NCI-H526 (cell line): Measurements from ENCODE around the gene KRT82.
"Not testable (repeated sequence)": the region's sequence is repeated elsewhere in the genome, so short reads cannot be mapped to it uniquely, and the experiment has no call there.

Experiments
- DNase-seq, 2 experiments: peaks; one replicate each; lab custom pipeline; 2025; lab: John Stamatoyannopoulos, UW

The KRT82 gene

GRCh38 chr12:52410589-52411248, 4.6 kb upstream of the KRT82 start:
- not testable (repeated sequence) for DNase-seq

- no peak for DNase-seq
Measured at GRCh38 chr12:52407918-52408317, 1.8 kb upstream of the KRT82 start.

DNA sequence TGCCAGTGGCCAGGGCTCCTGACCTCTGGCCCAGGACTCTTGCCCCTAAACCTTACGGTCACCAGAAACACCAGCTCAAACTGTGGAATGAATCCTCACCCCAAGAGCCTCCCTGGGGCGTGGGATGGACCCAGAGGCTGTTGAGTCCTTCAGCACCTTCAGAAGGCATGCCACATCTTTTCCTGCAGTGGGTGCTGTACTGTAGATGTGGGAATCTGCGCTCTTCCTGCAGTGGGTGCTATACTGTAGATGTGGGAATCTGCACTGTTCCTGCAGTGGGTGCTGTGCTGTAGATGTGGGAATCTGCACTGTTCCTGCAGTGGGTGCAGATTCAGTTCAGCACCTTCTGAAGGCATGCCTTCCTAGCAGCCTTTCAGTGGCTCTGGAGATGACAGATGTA, 1.2 kb downstream of the KRT82 start:
- no peak for DNase-seq

GRCh38 chr12:52403561-52403960, 2.6 kb downstream of the KRT82 start:
- no peak for DNase-seq

DNA sequence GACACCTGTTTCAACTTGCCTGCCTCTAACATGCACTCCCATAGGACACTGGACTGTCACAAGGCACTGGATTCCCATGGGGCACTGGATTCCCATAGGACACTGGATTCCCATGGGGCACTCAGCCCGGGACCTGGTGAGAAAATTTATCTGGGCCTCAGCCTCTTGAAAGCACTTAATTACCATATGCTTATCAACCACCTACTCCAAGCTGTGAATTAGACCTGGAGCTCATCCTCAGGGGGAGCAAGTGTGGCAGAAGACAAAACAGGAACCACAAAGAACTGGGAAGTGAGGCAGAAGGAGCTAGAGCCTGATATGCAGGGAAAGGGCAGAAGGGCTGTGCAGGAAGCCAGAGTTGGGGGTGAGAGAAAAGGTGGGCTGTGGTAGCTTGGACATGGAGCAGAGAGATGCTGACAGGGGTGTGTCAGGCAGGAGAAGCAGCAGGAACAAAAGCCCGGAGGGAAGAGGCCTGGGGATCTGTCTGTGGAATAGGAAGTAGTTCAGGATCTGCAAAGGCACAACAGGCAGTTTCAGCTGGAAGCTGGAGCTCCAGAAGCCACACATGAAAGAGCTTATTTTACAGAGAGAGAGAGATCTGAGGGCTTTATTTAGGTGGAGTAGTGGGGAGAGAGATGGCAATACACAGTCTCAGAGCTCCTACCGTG, 3.1 kb downstream of the KRT82 start:
- DNase-seq, result peak in 1 of 2 experiments; percentile 12

GRCh38 chr12:52402377-52402776, 3.8 kb downstream of the KRT82 start:
- no peak for DNase-seq

GRCh38 chr12:52401926-52402325, 4.2 kb downstream of the KRT82 start:
- no peak for DNase-seq

- no peak for DNase-seq
Measured at GRCh38 chr12:52401526-52401925, 4.6 kb downstream of the KRT82 start.

GRCh38 chr12:52400906-52401305, 5.2 kb downstream of the KRT82 start:
- no peak for DNase-seq

DNA sequence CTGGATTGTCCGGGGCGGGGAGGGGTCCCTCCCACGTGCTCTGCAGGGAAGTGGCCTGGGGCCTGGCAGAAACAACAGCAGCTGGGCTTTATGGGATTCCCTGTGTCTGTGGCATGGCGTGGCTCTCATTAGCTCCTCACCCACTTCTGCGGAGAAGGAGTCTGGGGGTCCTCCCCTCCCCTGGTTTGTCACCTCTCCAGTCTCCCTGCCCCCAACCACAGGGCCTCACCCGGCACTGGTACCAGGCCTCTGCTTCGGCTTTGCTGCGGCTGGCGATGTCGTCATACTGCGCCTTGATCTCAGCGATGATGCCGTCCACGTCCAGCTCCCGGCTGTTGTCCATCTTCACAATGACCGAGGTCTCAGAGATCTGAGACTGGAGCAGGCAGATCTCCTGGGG, 6.4 kb downstream of the KRT82 start:
- DNase-seq, result no peak

- no peak for DNase-seq
Measured at GRCh38 chr12:52398176-52398575, 8.0 kb downstream of the KRT82 start.

DNA sequence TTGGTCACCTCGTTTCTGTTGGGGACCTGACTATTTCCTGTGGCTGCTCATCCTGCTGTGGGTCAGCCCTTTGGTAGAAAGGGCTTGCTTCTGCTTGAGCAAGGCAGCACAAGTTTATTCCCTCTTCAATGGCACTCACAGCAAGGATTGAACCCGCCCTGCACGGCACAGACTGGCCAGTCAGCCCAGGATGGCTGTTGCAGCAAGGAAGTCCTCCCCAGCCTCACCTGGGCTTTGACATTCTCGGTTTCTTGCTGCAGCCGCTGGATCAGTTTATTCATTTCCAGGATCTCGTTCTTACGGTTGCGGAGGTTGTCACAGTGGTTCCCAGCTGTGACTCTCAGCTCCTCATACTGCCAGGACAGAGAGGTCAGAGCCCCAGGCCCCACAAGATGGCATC, 9.5 kb downstream of the KRT82 start:
- no peak for DNase-seq

DNA sequence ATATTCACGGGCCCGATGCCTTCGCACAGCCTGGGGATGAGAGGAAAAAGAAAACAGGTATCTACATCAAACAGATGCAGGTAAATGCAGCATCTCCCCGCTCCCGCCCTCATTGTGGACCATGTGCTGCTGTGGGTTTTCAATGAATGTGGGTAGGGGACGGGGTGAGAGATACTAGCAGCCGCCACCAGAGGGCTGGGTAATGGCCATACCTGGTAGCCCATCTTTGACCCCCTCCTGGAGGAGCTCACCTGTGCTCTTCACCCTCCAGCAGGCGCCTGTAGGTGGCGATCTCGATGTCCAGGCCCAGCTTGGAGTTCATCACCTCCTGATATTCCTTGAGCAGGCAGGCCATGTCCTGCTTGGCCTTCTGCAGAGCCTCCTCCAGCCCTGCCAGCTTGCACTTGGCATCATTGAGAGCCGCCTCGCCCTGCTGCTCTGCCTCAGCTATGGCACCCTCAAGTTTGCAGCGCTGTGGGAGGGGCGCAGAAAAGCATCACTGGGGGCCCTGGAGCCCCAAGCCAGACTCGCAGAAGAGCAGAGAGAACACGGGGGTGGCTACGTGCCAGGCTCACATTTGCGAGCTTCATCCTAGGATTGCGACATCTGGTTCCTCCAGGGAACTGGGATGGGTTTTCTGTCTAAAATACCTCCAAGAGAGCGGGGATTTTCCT, 10.2 kb downstream of the KRT82 start:
- peak; percentile 28 to 83 for DNase-seq

DNA sequence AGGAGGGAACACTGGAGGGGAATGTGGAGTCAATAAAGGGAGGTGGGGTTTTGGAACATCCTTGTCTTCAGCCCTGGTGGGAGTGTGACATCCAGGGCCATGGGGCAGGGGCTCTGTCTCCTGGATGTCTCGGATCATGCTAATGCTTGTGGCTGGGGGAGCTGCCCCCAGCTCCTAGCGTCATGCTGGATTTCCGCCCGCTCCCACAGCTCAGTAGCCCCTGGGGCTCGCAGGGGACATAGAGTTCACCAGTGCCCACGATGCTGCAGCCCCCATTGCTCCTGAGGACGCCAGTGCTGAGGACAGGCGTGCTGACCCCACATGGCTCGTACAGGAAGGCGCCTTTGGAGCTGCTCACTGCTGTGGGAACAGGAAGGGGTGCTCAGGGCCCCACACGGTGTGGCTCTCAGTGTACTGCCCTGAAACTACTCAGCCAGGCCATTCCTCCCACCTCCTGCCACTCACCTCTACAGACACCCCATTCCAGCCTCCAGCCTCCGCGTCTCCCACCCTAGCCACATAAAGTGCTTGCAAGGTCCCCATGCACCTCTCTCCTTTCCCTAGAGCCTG, 11.2 kb downstream of the KRT82 start:
- no peak for DNase-seq

- DNase-seq, result no peak
Measured at GRCh38 chr12:52392465-52393007, 13.6 kb downstream of the KRT82 start.

DNA sequence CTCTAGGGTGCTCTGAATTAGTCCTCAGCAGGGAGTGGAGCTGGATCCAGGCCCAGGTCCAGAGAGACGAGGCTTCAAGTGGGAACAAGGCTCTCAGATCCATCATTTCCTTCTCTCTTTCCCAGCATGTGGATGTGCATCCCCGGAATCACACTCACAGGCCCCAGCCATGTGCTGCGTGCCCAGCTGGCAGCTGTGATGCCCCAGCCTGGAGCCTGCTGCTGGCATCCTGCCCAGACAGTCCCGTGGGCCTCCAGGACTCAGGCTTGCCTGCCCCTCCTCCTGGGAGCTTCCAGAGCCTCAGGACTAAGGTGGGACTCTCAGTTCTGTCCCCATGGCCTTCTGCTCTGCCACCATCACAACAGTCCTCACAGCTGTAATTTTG, 14.5 kb downstream of the KRT82 start:
- peak in 1 of 2 experiments; percentile 26 for DNase-seq

DNA sequence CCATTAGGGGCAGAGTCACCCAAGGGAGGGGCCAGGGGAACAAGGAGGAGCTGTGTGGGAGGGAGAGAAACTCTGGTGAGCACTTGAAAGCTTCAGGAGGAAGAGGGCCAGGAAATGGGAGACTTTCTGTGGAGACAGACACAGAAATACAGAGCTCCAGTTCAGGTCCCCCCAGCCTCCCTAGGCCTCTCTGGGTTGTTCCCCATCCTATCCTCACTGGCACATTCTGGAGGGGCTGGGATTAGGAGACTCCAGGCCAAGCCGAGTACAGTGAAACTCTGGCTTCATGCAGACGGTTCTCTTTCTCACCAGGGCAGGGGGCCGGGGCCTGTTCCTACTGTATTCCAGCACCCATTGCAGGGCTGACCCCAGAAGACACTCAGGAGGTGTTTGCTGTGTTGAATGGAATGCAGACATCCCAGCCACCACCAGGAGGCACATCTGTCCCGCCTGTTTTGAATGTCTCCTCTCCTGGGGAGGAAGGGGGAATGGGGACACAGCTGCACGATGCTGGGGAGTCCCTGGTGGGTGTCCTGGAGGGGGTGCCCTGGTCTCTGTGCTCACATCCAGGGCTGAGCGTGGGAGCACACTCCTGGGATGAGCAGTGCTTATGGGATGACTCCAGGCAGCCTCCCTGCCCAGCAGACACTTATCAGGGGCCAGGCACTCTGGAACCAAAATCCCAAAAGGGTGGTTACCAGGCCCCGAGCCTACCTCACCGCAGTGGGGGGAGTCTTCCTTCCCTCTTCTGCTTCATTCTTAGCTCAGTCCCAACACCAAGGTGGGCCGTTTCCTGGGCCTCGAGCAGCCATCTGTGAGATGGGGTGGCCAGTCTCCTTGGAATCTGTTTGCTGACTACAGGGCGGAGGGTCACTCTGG, 15.2 kb downstream of the KRT82 start:
- peak in 1 of 2 experiments; percentile 34 for DNase-seq

DNA sequence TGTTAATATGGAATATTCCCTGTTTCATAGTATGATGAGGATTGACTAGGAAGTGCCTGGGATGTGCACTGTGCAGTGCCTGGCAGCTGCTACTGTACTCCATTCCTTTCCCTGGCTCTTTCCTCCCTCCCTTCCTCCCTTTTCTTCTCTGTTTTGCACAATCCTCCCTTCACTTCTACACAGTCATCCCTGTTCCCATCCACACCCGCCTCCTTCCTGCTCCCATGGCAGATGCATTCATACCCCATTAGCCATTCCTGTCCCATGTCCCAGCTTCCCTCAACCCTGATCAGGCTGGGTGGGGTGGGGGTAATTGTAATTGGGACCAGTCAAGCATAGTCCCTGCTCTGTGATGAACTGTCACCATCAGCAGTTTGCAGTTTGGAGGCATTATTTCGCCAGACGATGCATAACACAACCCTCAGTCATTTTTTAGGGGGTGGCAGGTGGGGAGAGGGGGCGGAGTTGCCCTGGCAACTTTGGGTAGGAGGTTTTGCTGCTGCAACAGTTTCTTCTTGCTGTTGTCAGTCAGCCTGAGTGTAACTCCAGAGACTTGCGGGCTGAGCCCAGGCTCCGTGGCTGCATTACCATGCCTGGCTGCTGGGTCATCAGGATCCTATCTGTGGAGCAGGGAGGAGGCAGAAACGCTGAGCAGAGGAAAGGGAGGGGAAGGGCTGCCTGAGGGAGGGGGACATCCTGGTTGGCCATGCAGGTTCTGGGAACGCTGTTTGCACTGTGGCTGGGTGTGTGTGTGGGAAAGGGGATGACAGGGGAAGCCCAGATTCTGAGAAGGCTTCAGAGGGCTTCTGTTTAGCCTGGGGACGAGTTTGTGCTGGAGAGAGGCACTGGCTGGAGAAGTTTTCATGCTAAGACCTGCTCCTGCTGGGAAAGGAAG, 16.6 kb downstream of the KRT82 start:
- peak in 1 of 2 experiments; percentile 19 for DNase-seq

DNA sequence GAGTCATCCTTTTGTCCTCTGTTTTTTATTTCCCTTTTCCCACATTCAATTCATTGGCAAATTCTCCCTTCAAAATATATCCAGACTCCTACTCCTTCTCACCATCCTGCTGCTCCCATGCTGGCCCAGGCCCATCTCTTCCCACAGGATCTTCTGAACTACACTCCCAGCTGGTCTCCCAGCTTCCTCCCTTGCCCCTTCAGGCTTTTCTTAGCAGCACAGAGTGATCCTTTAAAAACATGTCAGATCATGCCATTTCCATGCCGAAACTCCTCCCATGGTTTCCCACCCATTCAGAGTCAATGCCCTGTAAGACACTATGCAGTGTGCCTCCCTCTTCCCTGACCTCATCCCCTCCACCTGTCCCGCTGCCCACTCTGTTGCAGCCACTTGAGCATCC, 18.3 kb downstream of the KRT82 start:
- no peak for DNase-seq

GRCh38 chr12:52385226-52385702, 20.9 kb downstream of the KRT82 start, which contains the start of gene KRT84:
KRT84 (minus strand) TSS chr12:52385652; CDS start chr12:52385585, 67 bp downstream.
- DNase-seq, result no peak
